GM06990 (cell line): ENCODE data around the gene MPPED1.

Source experiments
- DNase-seq: peaks from one replicate; pipeline ENCODE4 v3.0.0-alpha.2; 2011; ENCODE audit not compliant: insufficient read length; ENCODE audit errors: extremely low read depth
- H3K27me3 ChIP-seq: replicated peaks from 2 replicates; pipeline ENCODE4 v1.6.0; 2011; ENCODE audit warnings: low read length; ENCODE audit not compliant: control insufficient read depth, insufficient read depth
- H3K36me3 ChIP-seq: 2 replicates; pipeline ENCODE4 v1.5.1; 2011; ENCODE audit warnings: low read length; ENCODE audit not compliant: control insufficient read depth, insufficient read depth
- H3K4me3 ChIP-seq: replicated peaks from 2 replicates; pipeline ENCODE4 v1.5.1; 2011; ENCODE audit warnings: low read depth, mild to moderate bottlenecking, control low read depth, low read length
- CTCF ChIP-seq: IDR thresholded peaks from 2 replicates; pipeline ENCODE4 v1.5.1; 2011; ENCODE audit warnings: low read length, control low read depth, mild to moderate bottlenecking, inconsistent platforms; ENCODE audit not compliant: insufficient read depth, poor library complexity, severe bottlenecking

MPPED1 gene

DNA sequence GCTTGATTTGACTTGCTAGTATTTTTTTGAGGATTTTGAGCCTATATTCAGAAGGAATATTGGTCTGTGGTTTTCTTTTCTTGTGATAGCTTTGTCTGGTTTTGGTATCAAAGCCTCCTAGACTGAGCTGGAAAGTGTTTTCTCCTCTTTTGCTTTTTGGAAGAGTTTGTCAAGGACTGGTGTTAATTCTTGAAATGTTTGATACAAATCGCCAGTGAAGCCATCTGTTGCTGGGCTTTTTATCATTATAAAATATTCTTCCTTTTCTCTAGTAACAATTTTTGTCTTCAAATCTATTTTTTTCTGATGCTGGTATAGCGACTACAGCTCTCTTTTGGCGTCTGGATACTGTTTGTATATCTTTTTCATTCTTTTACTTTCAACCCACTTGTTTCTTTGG lies 45.2 kb downstream of the MPPED1 start:
- no peak for TF ChIP-seq CTCF
- DNase-seq, result no peak
- Histone ChIP-seq H3K4me3 (no peak overlapping the region), H3K36me3 (no peaks in the 10 kb centered on the region), H3K27me3 (no peaks in the 10 kb centered on the region; the same call in 1 of the 2 replicates)

GRCh38 chr22:43462701-43463100 lies 50.9 kb downstream of the MPPED1 start:
- Histone ChIP-seq H3K27me3 (no peaks in the 10 kb centered on the region; the same call in none of the 2 replicates), H3K4me3 (no peak overlapping the region), H3K36me3 (no peaks in the 10 kb centered on the region)
- TF ChIP-seq CTCF, result no peak
- no peak for DNase-seq

DNA sequence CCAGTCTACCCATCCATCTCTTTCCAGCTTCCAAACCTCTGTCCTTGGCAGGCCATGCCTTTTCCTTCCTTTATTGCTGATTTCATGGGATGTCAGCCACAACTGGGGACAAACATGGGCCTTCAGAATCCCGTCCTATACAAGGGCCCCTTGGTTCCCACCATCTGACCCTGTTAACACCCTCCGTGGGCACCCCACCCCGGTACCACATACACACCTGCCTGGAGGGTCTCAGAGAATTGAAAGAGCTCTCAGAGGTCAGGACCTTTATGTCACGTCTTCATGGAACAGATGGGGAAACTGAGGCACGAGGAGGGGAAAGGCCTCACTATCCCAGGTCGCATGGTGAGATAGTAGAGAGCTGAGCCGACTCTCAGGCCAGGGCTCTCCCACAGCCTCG lies 53.0 kb downstream of the MPPED1 start:
- Histone ChIP-seq H3K36me3 (no peaks in the 10 kb centered on the region), H3K27me3 (peaks cover 3% of the 10 kb centered on the region), H3K4me3 (no peak overlapping the region)
- no peak for TF ChIP-seq CTCF
- no peak for DNase-seq

GRCh38 chr22:43465291-43466015 lies 53.6 kb downstream of the MPPED1 start:
- H3K4me3 ChIP-seq, result no peak overlapping the region
- H3K36me3 ChIP-seq, result no peaks in the 10 kb centered on the region
- TF ChIP-seq CTCF, result no peak
- no peak for DNase-seq
- peaks cover 3% of the 10 kb centered on the region for H3K27me3 ChIP-seq

DNA sequence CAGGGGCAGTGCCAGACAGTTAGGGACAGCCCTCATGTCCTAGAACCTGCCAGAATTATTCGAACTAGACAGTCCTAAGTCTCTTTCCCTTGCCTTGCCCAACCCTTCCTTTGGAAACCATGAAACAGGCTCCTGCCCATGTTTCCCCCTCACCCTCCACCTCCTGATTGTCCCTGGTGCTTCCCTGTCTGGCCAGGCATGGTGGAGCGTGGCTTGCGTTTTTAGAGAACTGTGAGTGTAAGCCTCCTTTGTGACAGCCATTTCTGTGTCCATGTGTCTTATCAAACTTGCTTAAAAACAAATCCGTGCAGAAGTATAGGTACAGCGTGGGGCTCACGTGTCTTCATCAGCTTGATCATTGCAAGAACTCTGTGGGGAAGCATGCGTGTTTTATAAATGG lies 54.9 kb downstream of the MPPED1 start:
- DNase-seq, result no peak
- TF ChIP-seq CTCF, result no peak
- Histone ChIP-seq H3K4me3 (no peak overlapping the region), H3K27me3 (peaks cover 3% of the 10 kb centered on the region), H3K36me3 (no peaks in the 10 kb centered on the region)
